ENCODE results near the gene CCDC102A.

GRCh38 chr16:57475711-57476339 is 60.5 kb downstream of the CCDC102A start:
- TF ChIP-seq, protein P1, sequence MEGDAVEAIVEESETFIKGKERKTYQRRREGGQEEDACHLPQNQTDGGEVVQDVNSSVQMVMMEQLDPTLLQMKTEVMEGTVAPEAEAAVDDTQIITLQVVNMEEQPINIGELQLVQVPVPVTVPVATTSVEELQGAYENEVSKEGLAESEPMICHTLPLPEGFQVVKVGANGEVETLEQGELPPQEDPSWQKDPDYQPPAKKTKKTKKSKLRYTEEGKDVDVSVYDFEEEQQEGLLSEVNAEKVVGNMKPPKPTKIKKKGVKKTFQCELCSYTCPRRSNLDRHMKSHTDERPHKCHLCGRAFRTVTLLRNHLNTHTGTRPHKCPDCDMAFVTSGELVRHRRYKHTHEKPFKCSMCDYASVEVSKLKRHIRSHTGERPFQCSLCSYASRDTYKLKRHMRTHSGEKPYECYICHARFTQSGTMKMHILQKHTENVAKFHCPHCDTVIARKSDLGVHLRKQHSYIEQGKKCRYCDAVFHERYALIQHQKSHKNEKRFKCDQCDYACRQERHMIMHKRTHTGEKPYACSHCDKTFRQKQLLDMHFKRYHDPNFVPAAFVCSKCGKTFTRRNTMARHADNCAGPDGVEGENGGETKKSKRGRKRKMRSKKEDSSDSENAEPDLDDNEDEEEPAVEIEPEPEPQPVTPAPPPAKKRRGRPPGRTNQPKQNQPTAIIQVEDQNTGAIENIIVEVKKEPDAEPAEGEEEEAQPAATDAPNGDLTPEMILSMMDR (IDR thresholded peaks at IDR 0.05 in 2 of 3, conservative IDR thresholded peaks at IDR 0.05 in 1 of 3; ENCODE audit: borderline replicate concordance in 1 of 3, insufficient read depth in 1 of 3, low read depth in 2 of 3, low read length in 2 of 3), result peak; percentile 70 to 83 (median 82); a peak in 4 of 6 replicates
- TF ChIP-seq POLR2A (IDR thresholded peaks at IDR 0.05; ENCODE audit: borderline replicate concordance, extremely low read depth, insufficient read depth, insufficient read length) (no peak), SIN3A (IDR thresholded peaks at IDR 0.05; ENCODE audit: low read depth) (no peak), EZH2 (IDR thresholded peaks at IDR 0.05) (no peak)

Measured in HCT116 (cell line).